IMR-90 (cell line): Measurements from ENCODE around the gene ENTREP3. TPM values are rescaled to one million over a fixed set of nuclear protein-coding genes. Genes with fewer than 3 reads are reported as not detected.
A peak's percentile ranks its signal among the peaks of the same experiment; 100 is the strongest.

ENCODE experiments used
- ATAC-seq: fragments of 200-7000 bp; cut with Tn5 transposase; 2 replicates; pipeline ENCODE4 v1.9.1; 2020; ENCODE audit warnings: low read depth, mild to moderate bottlenecking, moderate library complexity
- BruUV-seq: library from RNA; stranded (reverse); fragments of 400-500 nt; replicated peaks from 2 replicates; lab custom pipeline; 2021; lab: Mats Ljungman, UMichigan
- CTCF ChIA-PET: fragments of 300-600 bp; formaldehyde crosslinking; extraction: SDS; loops from one replicate; lab custom pipeline; 2021; ENCODE audit warnings: antibody characterized with exemption; lab: Yijun Ruan, JAX
- POLR2A ChIA-PET: fragments of 300-600 bp; sonication (Branson Sonifier 250); formaldehyde crosslinking; loops from one replicate; lab custom pipeline; 2022; ENCODE audit warnings: antibody characterized with exemption; ENCODE audit not compliant: unreplicated experiment; lab: Charles Lee
- DNase-seq: peaks from one replicate; pipeline ENCODE4 v3.0.0; 2013
- H2AFZ ChIP-seq: replicated peaks from 2 replicates; pipeline ENCODE3; 2013; ENCODE audit warnings: low read length, mild to moderate bottlenecking; ENCODE audit not compliant: poor library complexity
- H2AK5ac ChIP-seq: 2 replicates; pipeline ENCODE4 v1.6.1; 2013; ENCODE audit warnings: low read depth, low read length, inconsistent platforms
- H2AK9ac ChIP-seq: replicated peaks from 2 replicates; pipeline ENCODE3; 2013; ENCODE audit warnings: mild to moderate bottlenecking, low read depth, low read length, moderate library complexity; ENCODE audit not compliant: poor library complexity
- H2BK120ac ChIP-seq: 2 replicates; pipeline ENCODE4 v1.6.1; 2013; ENCODE audit warnings: low read depth, low read length, inconsistent platforms
- H2BK15ac ChIP-seq: 3 replicates; pipeline ENCODE4 v1.6.1; 2013; ENCODE audit warnings: low read depth, low read length, inconsistent platforms
- H2BK20ac ChIP-seq: 2 replicates; pipeline ENCODE4 v1.6.1; 2013; ENCODE audit warnings: low read depth, mild to moderate bottlenecking, inconsistent platforms, low read length, moderate library complexity
- H2BK5ac ChIP-seq: 2 replicates; pipeline ENCODE4 v1.6.1; 2013; ENCODE audit warnings: mild to moderate bottlenecking, low read depth, low read length, inconsistent platforms; ENCODE audit not compliant: poor library complexity, severe bottlenecking
- H3K14ac ChIP-seq: replicated peaks from 2 replicates; pipeline ENCODE4 v1.6.1; 2013; ENCODE audit warnings: low read depth, low read length, inconsistent platforms
- H3K18ac ChIP-seq: 2 replicates; pipeline ENCODE4 v1.6.1; 2013; ENCODE audit warnings: low read depth, low read length, control low read depth
- H3K23ac ChIP-seq: 2 replicates; pipeline ENCODE4 v1.6.1; 2013; ENCODE audit warnings: low read depth, low read length, inconsistent platforms
- H3K27ac ChIP-seq: 2 replicates; pipeline ENCODE4 v1.5.1; 2013; ENCODE audit warnings: mild to moderate bottlenecking, control low read depth, low read length; ENCODE audit not compliant: insufficient read depth
- H3K27me3 ChIP-seq: 2 replicates; pipeline ENCODE4 v1.6.1; 2013; ENCODE audit warnings: low read length; ENCODE audit not compliant: control insufficient read depth, insufficient read depth
- H3K36me3 ChIP-seq: 2 replicates; pipeline ENCODE4 v1.6.1; 2013; ENCODE audit warnings: low read length, mixed read lengths; ENCODE audit not compliant: control insufficient read depth, insufficient read depth
- H3K4ac ChIP-seq: 2 replicates; pipeline ENCODE4 v1.6.1; 2013; ENCODE audit warnings: low read depth, low read length, inconsistent platforms
- H3K4me1 ChIP-seq: 2 replicates; pipeline ENCODE4 v1.6.1; 2013; ENCODE audit warnings: low read length, mixed read lengths; ENCODE audit not compliant: control insufficient read depth, insufficient read depth
- H3K4me2 ChIP-seq: 2 replicates; pipeline ENCODE4 v1.6.1; 2013; ENCODE audit warnings: low read depth, mild to moderate bottlenecking, control low read depth, low read length, moderate library complexity
- H3K4me3 ChIP-seq: 2 replicates; pipeline ENCODE4 v1.5.1; 2013; ENCODE audit warnings: low read depth, mild to moderate bottlenecking, control low read depth, low read length, moderate library complexity; ENCODE audit not compliant: insufficient read depth
- H3K56ac ChIP-seq: 2 replicates; pipeline ENCODE4 v1.6.1; 2013; ENCODE audit warnings: low read length, inconsistent platforms; ENCODE audit not compliant: insufficient read depth; ENCODE audit errors: extremely low read depth
- H3K79me1 ChIP-seq, 2 experiments: 2 replicates each; pipeline ENCODE4 v1.6.1; 2013; ENCODE audit warnings: low read length in 2 of 2, inconsistent platforms in 1 of 2, low read depth in 1 of 2
- H3K9ac ChIP-seq: 2 replicates; pipeline ENCODE4 v1.6.1; 2013; ENCODE audit warnings: low read depth, low read length, control low read depth
- H3K9me1 ChIP-seq: 2 replicates; pipeline ENCODE4 v1.6.1; 2013; ENCODE audit warnings: low read length, inconsistent platforms; ENCODE audit not compliant: insufficient read depth
- H3K9me3 ChIP-seq: 2 replicates; pipeline ENCODE4 v1.6.1; 2013; ENCODE audit warnings: low read length; ENCODE audit not compliant: control insufficient read depth, insufficient read depth
- H4K20me1 ChIP-seq: 2 replicates; pipeline ENCODE4 v1.6.1; 2013; ENCODE audit warnings: low read length, inconsistent platforms; ENCODE audit not compliant: insufficient read depth
- H4K5ac ChIP-seq: 2 replicates; pipeline ENCODE4 v1.6.1; 2013; ENCODE audit warnings: mild to moderate bottlenecking, low read depth, low read length, control low read depth
- H4K8ac ChIP-seq, 2 experiments: 2 replicates each; pipeline ENCODE4 v1.6.1; 2013; ENCODE audit warnings: low read depth in 2 of 2, low read length in 2 of 2, control low read depth in 1 of 2, inconsistent platforms in 1 of 2
- H4K91ac ChIP-seq: 2 replicates; pipeline ENCODE4 v1.6.1; 2013; ENCODE audit warnings: low read depth, low read length, inconsistent platforms; ENCODE audit not compliant: insufficient read depth
- CEBPB ChIP-seq: IDR thresholded peaks from 2 replicates; pipeline ENCODE4 v1.6.1; 2012; ENCODE audit warnings: low read depth, low read length, improper control_type of control experiment
- MAZ ChIP-seq: IDR thresholded peaks from 2 replicates; pipeline ENCODE4 v1.6.1; 2012; ENCODE audit warnings: low read depth, mild to moderate bottlenecking, low read length, improper control_type of control experiment, moderate library complexity, borderline replicate concordance
- NFE2L2 ChIP-seq: fragments of 150-350 bp; IDR thresholded peaks from 2 replicates; pipeline ENCODE4 v1.6.1; 2016; ENCODE audit warnings: low read depth, mild to moderate bottlenecking, low read length
- WGBS, 2 experiments: methylation state at CpG; one replicate each; pipeline versions ENCODE4 v1.1.5 to v1.1.7; 2013; ENCODE audit warnings: missing lambda C conversion rate in 2 of 2; ENCODE audit not compliant: insufficient read length in 1 of 2; ENCODE audit errors: extremely low coverage in 2 of 2; 5-methylcytosine and 5-hydroxymethylcytosine counted together
- dilution Hi-C: fragments of 300-500 bp; cut with HindIII; formaldehyde crosslinking; loops from one replicate; pipeline ENCODE4 v1.14.3; 2018; ENCODE audit warnings: low sequenced_read_pairs; ENCODE audit not compliant: unreplicated experiment
- in situ Hi-C: fragments of 300-500 bp; cut with MboI; formaldehyde crosslinking; loops from 3 replicates; pipeline ENCODE4 v1.14.3; 2019; ENCODE audit warnings: low sequenced_read_pairs, inconsistent platforms, mixed read lengths
- intact Hi-C: fragments of 100-400 bp; cut with micrococcal nuclease; formaldehyde crosslinking; loops from 2 replicates; pipeline ENCODE4 v1.10.0; 2022
- polyA plus RNA-seq, 3 experiments: library from polyadenylated mRNA; depleted of rRNA; stranded (reverse); fragments of >200 nt; gene quantifications; 2 replicates each; pipeline ENCODE4 v1.2.3, GENCODE V29; 2012; ENCODE audit warnings: low replicate concordance in 1 of 3
- total RNA-seq: library from RNA; depleted of rRNA; stranded (reverse); fragments of >200 nt; gene quantifications from 2 replicates; pipeline ENCODE4 v1.2.3, GENCODE V29; 2012
- TF ChIP-seq, protein P1 (sequence below): fragments of 150-350 bp; IDR thresholded peaks from 2 replicates; pipeline ENCODE4 v1.6.1; 2016; ENCODE audit warnings: low read depth, mild to moderate bottlenecking, low read length, moderate library complexity, borderline replicate concordance

ENTREP3 gene
- total and polyA plus RNA-seq, 2 of the 4 experiments (the other 2 are of a cell fraction): 1.4 to 23.8 TPM

DNA sequence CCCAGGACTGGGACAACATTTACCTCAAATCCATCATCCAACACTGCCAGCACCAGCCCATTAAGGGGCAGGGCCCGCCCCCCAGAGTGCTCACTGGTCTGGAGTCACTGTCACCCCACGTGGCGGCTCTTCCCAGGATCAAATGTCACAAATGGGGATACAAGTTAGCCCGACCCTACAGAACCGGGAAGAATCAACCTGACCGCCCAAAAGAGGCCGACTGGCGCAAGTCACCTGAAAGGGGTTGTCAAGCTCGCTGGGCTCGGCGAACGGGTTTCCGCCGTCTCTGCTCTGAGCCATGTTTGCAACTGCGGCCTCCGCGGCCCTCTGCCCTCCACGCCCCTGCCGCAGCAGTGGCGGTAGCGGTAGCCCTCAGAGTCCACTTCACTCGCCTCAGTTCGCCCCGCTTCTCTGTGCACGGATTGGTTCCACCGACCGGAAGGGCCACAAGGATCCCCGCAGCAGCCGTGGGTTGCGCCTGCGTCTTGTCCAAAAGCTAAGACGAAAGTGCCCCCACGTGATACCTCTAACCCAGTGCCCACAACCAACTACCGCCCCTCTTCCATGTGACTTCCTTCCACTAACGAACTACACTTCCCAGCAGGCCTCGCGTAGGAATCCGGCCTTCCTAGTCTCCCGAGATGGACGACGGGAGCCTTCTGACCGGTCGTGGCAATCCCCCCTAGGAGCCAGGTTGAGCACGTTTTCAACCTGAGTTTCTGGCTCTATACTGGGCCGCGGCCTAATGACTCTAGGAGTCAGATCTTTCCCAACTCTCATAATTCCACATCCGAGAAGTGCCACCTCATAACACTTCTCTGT lies 6.8 kb upstream of the ENTREP3 start, which contains the start of gene SCAMP3 (continued):
- TF ChIP-seq, protein P1, sequence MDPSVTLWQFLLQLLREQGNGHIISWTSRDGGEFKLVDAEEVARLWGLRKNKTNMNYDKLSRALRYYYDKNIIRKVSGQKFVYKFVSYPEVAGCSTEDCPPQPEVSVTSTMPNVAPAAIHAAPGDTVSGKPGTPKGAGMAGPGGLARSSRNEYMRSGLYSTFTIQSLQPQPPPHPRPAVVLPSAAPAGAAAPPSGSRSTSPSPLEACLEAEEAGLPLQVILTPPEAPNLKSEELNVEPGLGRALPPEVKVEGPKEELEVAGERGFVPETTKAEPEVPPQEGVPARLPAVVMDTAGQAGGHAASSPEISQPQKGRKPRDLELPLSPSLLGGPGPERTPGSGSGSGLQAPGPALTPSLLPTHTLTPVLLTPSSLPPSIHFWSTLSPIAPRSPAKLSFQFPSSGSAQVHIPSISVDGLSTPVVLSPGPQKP: no peak
- TF ChIP-seq NFE2L2: no peak

DNA sequence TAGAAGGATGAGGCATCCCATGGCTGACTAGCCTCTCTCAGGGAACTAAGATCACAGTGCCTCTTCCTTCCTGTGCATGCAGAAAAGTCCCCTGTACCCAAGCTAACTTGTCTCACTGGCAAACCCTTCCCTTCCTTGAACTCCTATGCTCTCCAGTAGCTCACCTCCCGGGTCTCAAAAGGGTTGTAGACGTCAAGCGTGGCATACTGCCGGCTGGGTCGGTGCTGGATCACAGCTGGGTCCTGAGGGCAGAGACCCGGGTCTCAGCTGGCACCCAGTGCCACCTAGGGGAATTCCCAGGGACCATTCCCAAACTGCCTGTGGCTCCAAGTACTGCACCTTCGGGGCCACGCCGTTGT lies 6.2 kb upstream of the ENTREP3 start:
- no TSS peak for BruUV-seq
- Histone ChIP-seq H3K79me1 (peaks cover 15 to 30% of the 10 kb centered on the region in 2 experiments), H4K5ac (peak overlapping the region; percentile 50), H2AK9ac (peak overlapping the region; percentile 96), H3K9ac (peak overlapping the region; percentile 74), H3K23ac (peak overlapping the region; percentile 91), H4K8ac (peak overlapping the region; percentile 22 to 72), H3K36me3 (peaks cover 36% of the 10 kb centered on the region), H2AK5ac (peak overlapping the region; percentile 33), H3K9me1 (peaks cover 4% of the 10 kb centered on the region; the same call in 1 of the 2 replicates), H2BK15ac (no peak overlapping the region), H3K18ac (no peak overlapping the region), H2BK5ac (peak overlapping the region; percentile 62), H2BK120ac (no peak overlapping the region), H3K4me2 (peak overlapping the region; percentile 83), H3K9me3 (no peaks in the 10 kb centered on the region), H3K27ac (peak overlapping the region; percentile 70), H3K14ac (peak overlapping the region; percentile 81), H3K27me3 (no peaks in the 10 kb centered on the region), H4K20me1 (no peaks in the 10 kb centered on the region), H2BK20ac (no peak overlapping the region), H3K56ac (peak overlapping the region; percentile 77; the same call in 1 of the 2 replicates), H2AFZ (peak overlapping the region; percentile 84), H4K91ac (peak overlapping the region; percentile 18), H3K4me3 (peak overlapping the region; percentile 65), H3K4ac (peak overlapping the region; percentile 81), H3K4me1 (peaks cover 2% of the 10 kb centered on the region)
- ChIA-PET CTCF (interaction anchor here (0.6 to 1.3 kb wide), 2 partner anchors 11 to 1294 kb away, joined by 3 to 5 read pairs; no protein-coding TSS in a partner anchor), POLR2A (interaction anchor here (0.5 kb wide), 1 partner anchor 20 kb away, joined by 4 read pairs; a partner anchor contains a TSS)
- in situ Hi-C loops: no loop called here
- ATAC-seq (no peak), DNase-seq (peak; percentile 15)
- no peak for TF ChIP-seq CEBPB
- TF ChIP-seq MAZ: no peak
- intact Hi-C loops: loop anchor here (5.0 kb wide), 1 partner anchor 46 kb away; the partner anchor contains the start of gene FDPS
- dilution Hi-C loops: no loop called here
- WGBS, 2 experiments: 0% methylated on average over 3 of the region's 9 CpGs; no CpG with 5 or more reads in 1 of the 2 experiments
